Neural cell (in vitro differentiated cells): ENCODE results near the gene TIGD1. TPM values are rescaled to one million over a fixed set of nuclear protein-coding genes. Genes with fewer than 3 reads are reported as not detected.

Experiments used
- H2AFZ ChIP-seq: fragments of 200-600, 300-800 bp; sonication (generic), shearing (Covaris generic); 2 replicates; pipeline ENCODE4 v1.6.0; 2014; ENCODE audit warnings: low read depth, mild to moderate bottlenecking, antibody characterized with exemption, low read length, moderate library complexity
- H3F3A ChIP-seq: fragments of 200-600 bp; shearing (Covaris generic); 2 replicates; pipeline ENCODE4 v1.6.1; 2016; ENCODE audit warnings: mild to moderate bottlenecking, moderate library complexity, mixed read lengths, antibody characterized with exemption, low read length; ENCODE audit not compliant: insufficient read depth, poor library complexity, severe bottlenecking
- H3K27ac ChIP-seq: fragments of 200-600, 300-800 bp; sonication (generic), shearing (Covaris generic); 2 replicates; pipeline ENCODE4 v1.5.1; 2014; ENCODE audit warnings: mild to moderate bottlenecking, low read length, moderate library complexity
- H3K27me3 ChIP-seq: fragments of 300-800, 200-600 bp; sonication (generic), shearing (Covaris generic); 2 replicates; pipeline ENCODE4 v1.6.0; 2014; ENCODE audit warnings: mild to moderate bottlenecking, low read depth, low read length, moderate library complexity; ENCODE audit not compliant: insufficient read depth
- H3K36me3 ChIP-seq: fragments of 300-800, 200-600 bp; sonication (generic), shearing (Covaris generic); 2 replicates; pipeline ENCODE4 v1.5.1; 2014; ENCODE audit warnings: mild to moderate bottlenecking, antibody characterized with exemption, low read length, moderate library complexity; ENCODE audit not compliant: insufficient read depth
- H3K4me2 ChIP-seq: fragments of 300-800, 200-600 bp; sonication (generic), shearing (Covaris generic); 2 replicates; pipeline ENCODE4 v1.6.0; 2014; ENCODE audit warnings: mild to moderate bottlenecking, low read length
- H3K4me3 ChIP-seq: fragments of 300-800, 200-600 bp; sonication (generic), shearing (Covaris generic); 2 replicates; pipeline ENCODE4 v1.5.1; 2014; ENCODE audit warnings: mild to moderate bottlenecking, low read length, moderate library complexity
- H3K79me2 ChIP-seq: fragments of 200-600 bp; shearing (Covaris generic); replicated peaks from 2 replicates; pipeline ENCODE4 v1.6.0; 2014; ENCODE audit warnings: mild to moderate bottlenecking, low read length, moderate library complexity; ENCODE audit not compliant: insufficient read depth
- H3K9ac ChIP-seq: fragments of 300-800, 200-600 bp; sonication (generic), shearing (Covaris generic); 2 replicates; pipeline ENCODE4 v1.6.1; 2016; ENCODE audit warnings: mild to moderate bottlenecking, low read length, mixed read lengths
- H3K9me2 ChIP-seq: fragments of 200-600 bp; shearing (Covaris generic); 2 replicates; pipeline ENCODE4 v1.6.1; 2016; ENCODE audit warnings: mild to moderate bottlenecking, low read length, mixed read lengths; ENCODE audit not compliant: insufficient read depth
- H3K9me3 ChIP-seq: fragments of 200-600, 300-800 bp; sonication (generic), shearing (Covaris generic); 2 replicates; pipeline ENCODE4 v1.6.1; 2016; ENCODE audit warnings: mild to moderate bottlenecking, mixed run types, low read length, moderate library complexity, mixed read lengths
- H4K20me1 ChIP-seq: fragments of 200-600 bp; shearing (Covaris generic); 2 replicates; pipeline ENCODE4 v1.6.1; 2016; ENCODE audit warnings: mild to moderate bottlenecking, mixed run types; ENCODE audit not compliant: insufficient read depth
- EP300 ChIP-seq: fragments of 450-650 bp; conservative IDR thresholded peaks from 2 replicates; pipeline ENCODE4 v1.6.1; 2014; ENCODE audit warnings: antibody characterized with exemption, mild to moderate bottlenecking, moderate library complexity; ENCODE audit not compliant: poor library complexity, severe bottlenecking
- EZH2 ChIP-seq: fragments of 200-600, 300-800 bp; shearing (Covaris generic), sonication (generic); IDR thresholded peaks from 2 replicates; pipeline ENCODE4 v1.6.1; 2014; ENCODE audit warnings: antibody characterized with exemption, low read length, borderline replicate concordance, mild to moderate bottlenecking; ENCODE audit not compliant: insufficient read depth, poor library complexity, severe bottlenecking
- MXI1 ChIP-seq: fragments of 450-650 bp; conservative IDR thresholded peaks from 2 replicates; pipeline ENCODE4 v1.6.1; 2014; ENCODE audit warnings: antibody characterized with exemption, mild to moderate bottlenecking; ENCODE audit not compliant: poor library complexity, severe bottlenecking
- POLR2AphosphoS5 ChIP-seq: IDR thresholded peaks from 2 replicates; pipeline ENCODE4 v1.6.1; 2012
- RAD21 ChIP-seq: fragments of 450-650 bp; conservative IDR thresholded peaks from 2 replicates; pipeline ENCODE4 v1.6.1; 2014; ENCODE audit warnings: antibody characterized with exemption, mild to moderate bottlenecking, moderate library complexity
- REST ChIP-seq: IDR thresholded peaks from 2 replicates; pipeline ENCODE4 v1.6.1; 2012; ENCODE audit warnings: borderline replicate concordance
- SMC3 ChIP-seq: fragments of 450-650 bp; conservative IDR thresholded peaks from 2 replicates; pipeline ENCODE4 v1.6.1; 2014; ENCODE audit warnings: antibody characterized with exemption, mild to moderate bottlenecking, moderate library complexity; ENCODE audit not compliant: poor library complexity
- TAF1 ChIP-seq: IDR thresholded peaks from 2 replicates; pipeline ENCODE4 v1.6.1; 2012; ENCODE audit warnings: low read depth
- polyA plus RNA-seq: library from polyadenylated mRNA; depleted of rRNA; stranded (reverse); fragments of >200 nt; gene quantifications from 2 replicates; pipeline ENCODE4 v1.2.3, GENCODE V29; 2014
- TF ChIP-seq, protein P1 (sequence below): fragments of 450-650 bp; IDR thresholded peaks from 2 replicates; pipeline ENCODE4 v1.5.1; 2014; ENCODE audit warnings: antibody characterized with exemption, mild to moderate bottlenecking, moderate library complexity; ENCODE audit not compliant: poor library complexity, severe bottlenecking

The TIGD1 gene
- polyA plus RNA-seq, 1 donor from 2014 or later: 29.3 TPM

GRCh38 chr2:232578626-232579025 lies 28.3 kb upstream of the TIGD1 start:
- peaks cover 9% of the 10 kb centered on the region for H3K36me3 ChIP-seq
- no peak overlapping the region for H2AFZ ChIP-seq
- no peaks in the 10 kb centered on the region for H3K27me3 ChIP-seq
- H4K20me1 ChIP-seq: no peaks in the 10 kb centered on the region
- H3K9me2 ChIP-seq: no peaks in the 10 kb centered on the region
- no peak overlapping the region for H3K9ac ChIP-seq
- TF ChIP-seq POLR2AphosphoS5 (no peak), EP300 (no peak), MXI1 (no peak), REST (no peak), EZH2 (no peak), TAF1 (no peak), RAD21 (no peak), SMC3 (no peak)
- no peak overlapping the region for H3K27ac ChIP-seq
- H3K9me3 ChIP-seq: no peaks in the 10 kb centered on the region
- no peaks in the 10 kb centered on the region for H3F3A ChIP-seq
- H3K4me2 ChIP-seq: no peak overlapping the region
- no peaks in the 10 kb centered on the region for H3K79me2 ChIP-seq
- no peak overlapping the region for H3K4me3 ChIP-seq

- no peaks in the 10 kb centered on the region for H3F3A ChIP-seq
- no peaks in the 10 kb centered on the region for H3K27me3 ChIP-seq
- H4K20me1 ChIP-seq: no peaks in the 10 kb centered on the region
- no peak for TF ChIP-seq EZH2
- no peak for TF ChIP-seq SMC3
- no peak for TF ChIP-seq TAF1
- TF ChIP-seq MXI1: no peak
- no peak for TF ChIP-seq RAD21
- TF ChIP-seq, protein P1, sequence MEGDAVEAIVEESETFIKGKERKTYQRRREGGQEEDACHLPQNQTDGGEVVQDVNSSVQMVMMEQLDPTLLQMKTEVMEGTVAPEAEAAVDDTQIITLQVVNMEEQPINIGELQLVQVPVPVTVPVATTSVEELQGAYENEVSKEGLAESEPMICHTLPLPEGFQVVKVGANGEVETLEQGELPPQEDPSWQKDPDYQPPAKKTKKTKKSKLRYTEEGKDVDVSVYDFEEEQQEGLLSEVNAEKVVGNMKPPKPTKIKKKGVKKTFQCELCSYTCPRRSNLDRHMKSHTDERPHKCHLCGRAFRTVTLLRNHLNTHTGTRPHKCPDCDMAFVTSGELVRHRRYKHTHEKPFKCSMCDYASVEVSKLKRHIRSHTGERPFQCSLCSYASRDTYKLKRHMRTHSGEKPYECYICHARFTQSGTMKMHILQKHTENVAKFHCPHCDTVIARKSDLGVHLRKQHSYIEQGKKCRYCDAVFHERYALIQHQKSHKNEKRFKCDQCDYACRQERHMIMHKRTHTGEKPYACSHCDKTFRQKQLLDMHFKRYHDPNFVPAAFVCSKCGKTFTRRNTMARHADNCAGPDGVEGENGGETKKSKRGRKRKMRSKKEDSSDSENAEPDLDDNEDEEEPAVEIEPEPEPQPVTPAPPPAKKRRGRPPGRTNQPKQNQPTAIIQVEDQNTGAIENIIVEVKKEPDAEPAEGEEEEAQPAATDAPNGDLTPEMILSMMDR: no peak
- no peak for TF ChIP-seq REST
- no peak for TF ChIP-seq POLR2AphosphoS5
- TF ChIP-seq EP300: no peak
- no peaks in the 10 kb centered on the region for H3K79me2 ChIP-seq
- no peaks in the 10 kb centered on the region for H3K9me3 ChIP-seq
- H3K36me3 ChIP-seq: peaks cover 9% of the 10 kb centered on the region
- no peak overlapping the region for H3K4me3 ChIP-seq
- H3K27ac ChIP-seq: no peak overlapping the region
- no peak overlapping the region for H2AFZ ChIP-seq
- no peak overlapping the region for H3K4me2 ChIP-seq
- no peak overlapping the region for H3K9ac ChIP-seq
- H3K9me2 ChIP-seq: no peaks in the 10 kb centered on the region
Measured at GRCh38 chr2:232577841-232578240, 27.5 kb upstream of the TIGD1 start.
